AG09309 (cell line): ENCODE results near the gene JAZF1.

Source experiments
- DNase-seq: peaks from one replicate; pipeline ENCODE4 v3.0.0-alpha.2; 2010; ENCODE audit warnings: low read depth
- H3K4me3 ChIP-seq: 2 replicates; pipeline ENCODE4 v1.5.1; 2011; ENCODE audit warnings: mild to moderate bottlenecking, low read depth, low read length, moderate library complexity; ENCODE audit not compliant: control insufficient read depth
- TF ChIP-seq, protein P1 (sequence below): IDR thresholded peaks from 2 replicates; pipeline ENCODE4 v1.5.1; 2011; ENCODE audit warnings: mild to moderate bottlenecking, low read depth, low read length, inconsistent platforms; ENCODE audit not compliant: insufficient read depth, control insufficient read depth; ENCODE audit errors: missing control alignments

JAZF1 gene

DNA sequence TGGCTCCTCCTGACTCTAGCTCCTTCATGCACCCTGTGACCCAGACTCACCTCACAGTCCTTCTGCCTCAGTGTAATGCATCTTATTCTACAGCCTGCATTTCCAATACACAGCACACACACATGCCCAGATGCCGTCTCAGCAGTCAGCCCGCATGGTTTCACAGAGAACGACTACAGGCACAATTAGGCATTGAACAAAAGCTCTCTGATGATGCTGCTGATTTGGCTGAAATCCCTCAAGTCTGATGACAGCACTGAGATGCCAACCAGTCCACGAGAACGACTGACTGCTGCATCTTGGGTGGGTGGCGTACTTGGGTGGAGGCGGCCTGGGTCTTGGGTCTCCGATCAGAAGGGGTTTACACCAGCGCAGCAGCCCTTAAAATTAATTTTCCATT is 240.3 kb downstream of the JAZF1 start:
- H3K4me3 ChIP-seq = no peak overlapping the region
- DNase-seq = no peak
- TF ChIP-seq, protein P1, sequence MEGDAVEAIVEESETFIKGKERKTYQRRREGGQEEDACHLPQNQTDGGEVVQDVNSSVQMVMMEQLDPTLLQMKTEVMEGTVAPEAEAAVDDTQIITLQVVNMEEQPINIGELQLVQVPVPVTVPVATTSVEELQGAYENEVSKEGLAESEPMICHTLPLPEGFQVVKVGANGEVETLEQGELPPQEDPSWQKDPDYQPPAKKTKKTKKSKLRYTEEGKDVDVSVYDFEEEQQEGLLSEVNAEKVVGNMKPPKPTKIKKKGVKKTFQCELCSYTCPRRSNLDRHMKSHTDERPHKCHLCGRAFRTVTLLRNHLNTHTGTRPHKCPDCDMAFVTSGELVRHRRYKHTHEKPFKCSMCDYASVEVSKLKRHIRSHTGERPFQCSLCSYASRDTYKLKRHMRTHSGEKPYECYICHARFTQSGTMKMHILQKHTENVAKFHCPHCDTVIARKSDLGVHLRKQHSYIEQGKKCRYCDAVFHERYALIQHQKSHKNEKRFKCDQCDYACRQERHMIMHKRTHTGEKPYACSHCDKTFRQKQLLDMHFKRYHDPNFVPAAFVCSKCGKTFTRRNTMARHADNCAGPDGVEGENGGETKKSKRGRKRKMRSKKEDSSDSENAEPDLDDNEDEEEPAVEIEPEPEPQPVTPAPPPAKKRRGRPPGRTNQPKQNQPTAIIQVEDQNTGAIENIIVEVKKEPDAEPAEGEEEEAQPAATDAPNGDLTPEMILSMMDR = no peak

DNA sequence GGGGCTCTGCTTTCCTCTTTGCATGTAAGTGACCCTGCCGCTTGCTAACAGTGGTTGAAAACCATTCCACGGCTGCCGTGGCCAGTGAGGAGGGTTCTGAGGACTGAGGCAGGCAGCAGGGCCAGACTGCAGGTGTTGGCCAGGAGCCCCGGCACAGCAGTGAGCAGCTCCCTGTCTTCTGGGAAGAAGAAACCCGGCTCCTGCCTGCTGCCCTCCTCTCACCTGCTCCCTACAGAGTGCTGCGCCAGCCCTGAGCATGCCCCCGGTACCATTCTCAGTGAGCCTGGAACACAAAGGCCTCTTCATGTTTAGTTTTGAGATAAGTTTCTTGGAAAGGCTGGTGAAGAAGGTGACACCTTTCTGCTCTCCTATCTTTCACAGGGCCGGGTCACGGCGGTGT is 240.7 kb downstream of the JAZF1 start:
- no peak for DNase-seq
- H3K4me3 ChIP-seq = no peak overlapping the region
- TF ChIP-seq, protein P1 = no peak

DNA sequence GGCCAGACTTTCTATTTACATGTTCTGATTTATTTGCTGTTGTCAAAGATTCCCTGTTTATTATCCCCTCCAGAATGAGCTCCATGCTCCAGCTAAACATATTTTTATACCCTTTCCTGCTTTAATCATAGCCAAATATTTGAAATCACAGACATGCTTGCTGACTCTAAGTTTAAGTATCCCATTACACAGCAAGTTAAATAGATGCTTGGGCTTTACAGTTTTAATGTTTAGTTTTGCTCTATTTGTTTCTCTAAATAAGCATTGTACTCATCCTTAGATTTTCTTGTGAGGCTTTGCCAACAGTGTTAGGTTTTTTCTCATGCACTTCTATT is 243.9 kb downstream of the JAZF1 start:
- TF ChIP-seq, protein P1 = no peak
- no peak overlapping the region for H3K4me3 ChIP-seq
- no peak for DNase-seq

DNA sequence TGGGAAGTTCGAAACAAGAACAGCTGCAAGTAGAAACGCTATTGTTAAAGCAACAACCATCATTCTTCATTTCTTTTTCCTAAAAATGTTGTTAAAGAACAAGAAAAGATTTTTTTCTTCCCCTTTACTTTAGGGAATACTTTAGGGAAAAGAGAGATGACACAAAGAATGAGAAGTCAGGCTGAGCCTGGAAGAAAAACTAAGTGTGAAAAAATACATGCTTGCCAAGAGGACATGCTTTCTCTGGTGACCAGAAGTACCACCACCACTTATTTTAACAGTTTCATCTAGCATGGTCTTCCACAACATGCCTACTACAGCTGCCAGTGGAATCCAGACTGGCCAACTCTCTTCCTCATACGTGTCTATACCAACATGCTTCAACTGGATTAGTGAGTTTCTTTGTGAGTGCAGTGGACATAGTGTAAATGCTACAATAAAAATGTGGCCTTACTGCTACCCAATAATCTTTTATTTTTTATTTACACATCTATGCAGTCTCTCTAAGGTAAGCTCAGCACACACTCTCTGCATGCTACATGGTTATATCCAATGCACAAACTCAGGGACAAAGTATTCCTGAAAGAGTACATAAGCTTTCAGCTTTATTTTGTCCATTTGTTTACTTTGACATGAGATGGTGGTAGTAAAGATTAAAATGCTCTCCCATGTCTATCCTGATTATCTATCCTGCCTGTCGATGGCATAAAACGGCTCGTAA is 244.4 kb downstream of the JAZF1 start:
- TF ChIP-seq, protein P1 = no peak
- no peak overlapping the region for H3K4me3 ChIP-seq
- no peak for DNase-seq

DNA sequence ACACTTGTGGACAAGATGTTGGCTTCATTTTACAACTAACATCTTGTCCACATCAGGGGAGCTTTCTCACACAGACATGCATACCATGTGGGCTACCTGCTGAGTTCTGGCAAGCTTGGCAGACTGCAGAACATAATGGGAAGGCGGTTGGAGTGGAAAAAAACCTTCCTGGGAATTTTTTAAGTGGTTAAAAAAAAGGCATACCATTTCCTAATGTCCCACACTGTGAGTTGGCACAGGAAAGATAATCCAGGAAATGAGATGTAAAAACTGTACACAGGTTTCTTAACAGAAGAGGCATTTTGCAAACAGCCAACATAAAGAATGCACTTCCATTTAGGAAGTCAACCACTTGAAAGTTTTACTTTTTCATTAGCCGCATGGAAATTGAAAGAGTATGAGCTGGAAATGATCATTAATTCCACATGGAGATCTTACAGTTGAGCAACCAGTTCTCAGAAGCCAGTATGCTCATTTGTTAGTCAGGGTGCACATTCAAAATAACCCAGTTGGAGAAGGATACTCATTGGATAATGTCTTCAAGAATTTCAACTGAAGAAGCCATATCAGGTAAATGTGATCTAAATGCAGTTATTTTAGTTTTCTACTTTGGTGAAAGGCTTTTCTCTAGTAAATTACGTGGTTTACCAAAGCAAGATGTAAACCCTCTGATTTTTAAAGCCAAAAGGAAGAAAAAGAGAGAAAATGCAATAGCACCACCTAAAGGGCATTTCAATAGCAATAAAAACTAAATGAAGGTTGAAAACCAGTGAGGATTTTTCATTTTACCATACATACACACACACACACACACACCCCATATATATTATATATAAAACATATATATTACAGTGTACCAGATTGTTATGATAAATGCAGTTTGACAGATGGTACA is 246.7 kb downstream of the JAZF1 start:
- peak; percentile 48 for DNase-seq

DNA sequence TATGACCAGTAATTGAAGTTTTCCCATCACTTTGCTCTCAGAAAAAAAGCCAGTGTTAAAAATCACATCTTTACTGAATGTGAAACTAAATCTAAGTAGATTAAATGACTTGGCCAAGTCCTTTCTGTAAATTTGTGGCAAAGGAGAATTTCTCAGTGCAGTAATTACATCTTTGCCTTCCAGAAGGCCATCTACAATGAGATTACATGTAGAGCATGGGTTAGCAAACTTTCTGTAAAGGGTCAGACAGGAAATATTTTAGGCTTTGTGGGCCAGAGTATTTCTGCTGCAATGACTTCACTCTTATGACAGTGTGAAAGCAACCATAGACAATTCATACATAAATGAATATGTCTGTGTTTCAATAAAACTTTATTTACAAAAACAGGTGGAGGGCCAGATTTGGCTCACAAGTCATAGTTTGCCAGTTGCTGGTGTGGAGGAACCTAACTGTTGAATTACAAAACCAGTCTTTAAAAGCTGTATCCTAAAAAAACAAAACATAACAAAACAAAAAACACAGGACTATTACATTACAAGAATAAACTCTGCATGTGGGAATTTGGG is 249.6 kb downstream of the JAZF1 start:
- no peak overlapping the region for H3K4me3 ChIP-seq
- no peak for DNase-seq
- TF ChIP-seq, protein P1 = no peak

More for the DNA sequence above, 246.7 kb downstream of the JAZF1 start:
- TF ChIP-seq, protein P1 = no peak
- H3K4me3 ChIP-seq = no peak overlapping the region
